K562 (cell line): Measurements from ENCODE around the gene ORMDL2. TPM values are rescaled to one million over a fixed set of nuclear protein-coding genes. Genes with fewer than 3 reads are reported as not detected.

Source experiments
- ATAC-seq: fragments of 200-7000 bp; cut with Tn5 transposase; 3 replicates; pipeline ENCODE4 v1.9.1; 2020; ENCODE audit warnings: moderate library complexity
- BruUV-seq: library from RNA; stranded (reverse); fragments of 400-500 nt; replicated peaks from 2 replicates; lab custom pipeline; 2021; lab: Mats Ljungman, UMichigan
- CTCF ChIA-PET: fragments of 300-600 bp; formaldehyde crosslinking; extraction: SDS; loops from one replicate; lab custom pipeline; 2021; ENCODE audit warnings: low intra/inter-chr PET ratio; lab: Yijun Ruan, JAX
- POLR2A ChIA-PET: fragments of 300-600, 350-650 bp; sonication (Branson Sonifier 250); formaldehyde crosslinking; extraction: SDS; loops from one replicate; lab custom pipeline; 2021; ENCODE audit warnings: antibody characterized with exemption, inconsistent platforms; lab: Yijun Ruan, JAX
- DNase-seq, 4 experiments: peaks; one replicate each; pipeline versions ENCODE4 v3.0.0 to v3.0.0-alpha.2; 2011 to 2018; ENCODE audit warnings: low spot score in 3 of 4, mixed read lengths in 3 of 4; ENCODE audit errors: extremely low read depth in 1 of 4
- FAIRE-seq: peaks from 2 replicates; lab custom pipeline; 2011; peaks lifted over from hg19 to GRCh38; lab: Jason Lieb, UNC
- H2AFZ ChIP-seq: 2 replicates; pipeline ENCODE4 v1.6.0; 2011; ENCODE audit warnings: low read depth, low read length, control low read depth, inconsistent platforms
- H3K27ac ChIP-seq: fragments of 200-600 bp; 3 replicates; pipeline ENCODE4 v1.8.0; 2011; ENCODE audit warnings: low read depth, mild to moderate bottlenecking, control low read depth, inconsistent platforms, low read length, moderate library complexity, mixed read lengths; ENCODE audit errors: extremely low read depth
- H3K27me3 ChIP-seq, 2 experiments: fragments of 300-600 bp in 1 of 2; 2 replicates in 1 of 2; 3 replicates in 1 of 2; pipeline versions ENCODE4 v1.6.0 to v1.8.0; 2011; ENCODE audit warnings: inconsistent platforms in 2 of 2, low read length in 2 of 2, mild to moderate bottlenecking in 1 of 2, mixed read lengths in 1 of 2, moderate library complexity in 1 of 2; ENCODE audit not compliant: control insufficient read depth in 2 of 2, insufficient read depth in 2 of 2
- H3K36me3 ChIP-seq: fragments of 300-600 bp; 3 replicates; pipeline ENCODE4 v1.8.0; 2011; ENCODE audit warnings: mild to moderate bottlenecking, low read length, inconsistent platforms; ENCODE audit not compliant: control insufficient read depth, insufficient read depth
- H3K4me1 ChIP-seq, 2 experiments: fragments of 200-600 bp in 1 of 2; replicated peaks in 1 of 2; 2 replicates in 1 of 2; 3 replicates in 1 of 2; pipeline versions ENCODE4 v1.5.1 to v1.8.0; 2011; ENCODE audit warnings: inconsistent platforms in 2 of 2, low read length in 2 of 2, mild to moderate bottlenecking in 1 of 2, mixed read lengths in 1 of 2, moderate library complexity in 1 of 2; ENCODE audit not compliant: control insufficient read depth in 2 of 2, insufficient read depth in 2 of 2
- H3K4me2 ChIP-seq: 2 replicates; pipeline ENCODE4 v1.6.1; 2011; ENCODE audit warnings: low read length, control low read depth, inconsistent platforms, mixed read lengths; ENCODE audit not compliant: insufficient read depth
- H3K4me3 ChIP-seq: fragments of 200-600 bp; sonication (generic), shearing (Covaris generic); 2 replicates; pipeline ENCODE4 v1.5.1; 2016; ENCODE audit warnings: control low read depth, inconsistent platforms
- H3K79me2 ChIP-seq: fragments of 200-600 bp; 3 replicates; pipeline ENCODE4 v1.8.0; 2011; ENCODE audit warnings: low read length, inconsistent platforms; ENCODE audit not compliant: control insufficient read depth, insufficient read depth
- H3K9ac ChIP-seq, 2 experiments: 2 replicates each; pipeline versions ENCODE4 v1.6.0 to v1.6.1; 2011; ENCODE audit warnings: low read depth in 2 of 2, low read length in 2 of 2, control low read depth in 1 of 2, inconsistent platforms in 1 of 2, mild to moderate bottlenecking in 1 of 2, mixed read lengths in 1 of 2; ENCODE audit not compliant: insufficient read depth in 1 of 2
- H3K9me1 ChIP-seq: one replicate; pipeline ENCODE4 v1.6.0; 2011; ENCODE audit warnings: inconsistent platforms, mild to moderate bottlenecking, low read length, moderate library complexity; ENCODE audit not compliant: control insufficient read depth, insufficient read depth
- H3K9me3 ChIP-seq: replicated peaks from 2 replicates; pipeline ENCODE4 v1.5.1; 2011; ENCODE audit warnings: low read depth, low read length, inconsistent platforms; ENCODE audit not compliant: control insufficient read depth, insufficient read depth
- H4K20me1 ChIP-seq: replicated peaks from 2 replicates; pipeline ENCODE4 v1.6.1; 2011; ENCODE audit warnings: low read length, inconsistent platforms, mixed read lengths; ENCODE audit not compliant: control insufficient read depth, insufficient read depth
- DPF2 ChIP-seq: fragments of 450-650 bp; IDR thresholded peaks from 2 replicates; pipeline ENCODE4 v1.6.1; 2016
- HDGF ChIP-seq: fragments of 450-650 bp; IDR thresholded peaks from 2 replicates; pipeline ENCODE4 v1.6.1; 2016
- HIVEP1 ChIP-seq: fragments of 250-450 bp; sonication (Bioruptor Pico); IDR thresholded peaks from 2 replicates; pipeline ENCODE4 v1.4.0; 2020; ENCODE audit warnings: mild to moderate bottlenecking
- JUND ChIP-seq, 2 experiments: IDR thresholded peaks; 2 replicates in 1 of 2; 3 replicates in 1 of 2; pipeline ENCODE4 v1.6.1; 2011; ENCODE audit warnings: borderline replicate concordance in 2 of 2, low read depth in 2 of 2, low read length in 2 of 2, improper control_type of control experiment in 1 of 2, missing biosample characterization in 1 of 2, missing genetic modification characterization in 1 of 2, missing genetic modification reagents in 1 of 2
- LARP7 ChIP-seq: fragments of 450-650 bp; IDR thresholded peaks from 2 replicates; pipeline ENCODE4 v1.6.1; 2016
- NONO ChIP-seq, 2 experiments: fragments of 200-400 bp in 1 of 2; fragments of 450-650 bp in 1 of 2; formaldehyde crosslinking in 1 of 2; IDR thresholded peaks; 2 replicates each; pipeline ENCODE4 v1.6.1; 2017; ENCODE audit warnings: low read depth in 2 of 2, mild to moderate bottlenecking in 2 of 2, moderate library complexity in 2 of 2, low read length in 1 of 2
- RB1 ChIP-seq: fragments of 450-650 bp; IDR thresholded peaks from 2 replicates; pipeline ENCODE4 v1.6.1; 2017; ENCODE audit warnings: low read depth, mild to moderate bottlenecking
- RBFOX2 ChIP-seq: fragments of 200-400 bp; formaldehyde crosslinking; IDR thresholded peaks from 2 replicates; pipeline ENCODE4 v1.6.1; 2017; ENCODE audit warnings: low read depth, mild to moderate bottlenecking, low read length, moderate library complexity
- TBL1XR1 ChIP-seq, 2 experiments: IDR thresholded peaks; 2 replicates each; pipeline ENCODE4 v1.6.1; 2012; ENCODE audit warnings: improper control_type of control experiment in 2 of 2, low read length in 2 of 2, mild to moderate bottlenecking in 1 of 2
- TEAD4 ChIP-seq, 2 experiments: sonication (generic) in 1 of 2; formaldehyde crosslinking in 1 of 2; IDR thresholded peaks; 2 replicates each; pipeline versions ENCODE4 v1.6.1 to v1.8.0; 2012 to 2022; ENCODE audit warnings: borderline replicate concordance in 1 of 2, inconsistent platforms in 1 of 2, low read length in 1 of 2, mild to moderate bottlenecking in 1 of 2, missing genetic modification reagents in 1 of 2
- ZBTB8A ChIP-seq: fragments of 450-650 bp; IDR thresholded peaks from 2 replicates; pipeline ENCODE4 v1.6.1; 2018; ENCODE audit warnings: mild to moderate bottlenecking, moderate library complexity; ENCODE audit not compliant: partially characterized antibody
- ZKSCAN8 ChIP-seq: fragments of 200-800 bp; sonication (Bioruptor generic); IDR thresholded peaks from 2 replicates; pipeline ENCODE4 v1.6.1; 2016; ENCODE audit warnings: missing genetic modification characterization, missing compliant biosample characterization
- ZNF217 ChIP-seq: sonication (generic); formaldehyde crosslinking; IDR thresholded peaks from 2 replicates; pipeline ENCODE4 v1.8.0; 2022; ENCODE audit warnings: mild to moderate bottlenecking, missing genetic modification reagents
- ZNF431 ChIP-seq: sonication (generic); formaldehyde crosslinking; IDR thresholded peaks from 2 replicates; pipeline ENCODE4 v1.8.0; 2022; ENCODE audit warnings: mild to moderate bottlenecking, missing genetic modification reagents
- WGBS: fragments of 100-300 bp; shearing (Covaris generic); methylation state at CpG from one replicate; pipeline ENCODE4 v1.1.6; 2016; ENCODE audit warnings: low coverage, mixed read lengths; ENCODE audit not compliant: insufficient coverage; ENCODE audit errors: missing lambda C conversion rate; 5-methylcytosine and 5-hydroxymethylcytosine counted together
- in situ Hi-C: fragments of 300-500 bp; cut with MboI; formaldehyde crosslinking; loops from 4 replicates; pipeline ENCODE4 v1.15.0; 2018; ENCODE audit warnings: inconsistent platforms, mixed read lengths
- intact Hi-C: fragments of 100-400 bp; cut with micrococcal nuclease; formaldehyde crosslinking; loops from 2 replicates; pipeline ENCODE4 v1.14.2; 2022
- polyA plus RNA-seq, 8 experiments: library from polyadenylated mRNA; depleted of rRNA in 4 of 8; stranded (reverse) in 5 of 8; unstranded in 3 of 8; fragments of >200 nt; fragmentation: Nextera tagmentation in 2 of 8; fragmentation: Illumina TruSeq in 1 of 8; extraction: Ambion mirVana in 2 of 8; extraction: Trizol in 1 of 8; gene quantifications; 2 replicates each; pipeline versions ENCODE4 v1.2.1 to v1.2.3, GENCODE V29; 2011 to 2014; ENCODE audit warnings: inconsistent platforms in 1 of 8, missing spikeins in 1 of 8
- total RNA-seq, 7 experiments: library from RNA; depleted of rRNA in 6 of 7; stranded (reverse); fragments of >200 nt in 6 of 7; fragmentation: Illumina TruSeq in 2 of 7; extraction: Trizol in 2 of 7; gene quantifications; 2 replicates each; pipeline versions ENCODE4 v1.2.1 to v1.2.3, GENCODE V29; 2011 to 2021; ENCODE audit warnings: low replicate concordance in 1 of 7

The ORMDL2 gene
- total and polyA plus RNA-seq, 9 of the 15 experiments (the other 6 are each of a cell fraction or from before 2014, with no cell fraction given) = 9.9 to 113 (median 34.4) TPM

DNA sequence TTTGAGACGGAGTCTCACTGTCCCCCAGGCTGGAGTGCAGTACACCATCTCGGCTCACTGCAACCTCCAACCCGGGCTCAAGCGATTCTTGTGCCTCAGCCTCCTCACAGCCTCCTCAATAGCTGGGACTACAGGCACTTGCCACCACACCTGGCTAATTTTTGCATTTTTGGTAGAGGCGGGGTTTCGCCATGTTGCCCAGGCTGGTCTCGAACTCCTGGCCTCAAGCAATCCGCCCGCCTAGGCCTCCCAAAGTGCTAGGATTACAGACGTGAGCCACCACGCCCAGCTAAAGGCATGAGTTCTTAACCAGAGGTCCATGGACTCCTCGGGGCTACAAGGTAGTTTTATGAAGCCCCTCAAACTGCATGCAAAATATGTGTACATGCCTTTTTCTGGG lies 2.4 kb upstream of the ORMDL2 start:
- Histone ChIP-seq H4K20me1 (peaks cover 19% of the 10 kb centered on the region), H3K4me3 (no peak overlapping the region; the same call in 1 of the 2 replicates), H3K36me3 (peaks cover 67% of the 10 kb centered on the region), H3K27me3 (no peaks in the 10 kb centered on the region), H3K9me3 (no peaks in the 10 kb centered on the region), H3K4me2 (peak overlapping the region; percentile 43), H3K9ac (peak overlapping the region; percentile 56 to 98; a peak in 3 of 4 replicates), H3K4me1 (peaks cover 3 to 12% of the 10 kb centered on the region in 2 experiments; a peak in 4 of 5 replicates), H3K27ac (no peak overlapping the region), H3K79me2 (peaks cover 95% of the 10 kb centered on the region), H2AFZ (no peak overlapping the region), H3K9me1 (no peaks in the 10 kb centered on the region)
- DNase-seq (no peak), ATAC-seq (no peak), FAIRE-seq (no peak)
- WGBS = 82% methylated on average over 12 of the region's 12 CpGs
- ChIA-PET CTCF (no interaction called here), POLR2A (interaction anchor here (0.7 to 5.1 kb wide), 7 partner anchors 7 to 109 kb away, joined by 3 to 26 read pairs (median 3); partner anchors contain the start of gene DNAJC14)
- intact Hi-C loops (no loop called here), in situ Hi-C loops (loop anchor here (10.0 kb wide), 1 partner anchor 209 kb away; the partner anchor contains the start of gene IKZF4)
- TF ChIP-seq ZNF431 (no peak), RB1 (no peak), RBFOX2 (peak; percentile 58)
- BruUV-seq = no TSS peak

GRCh38 chr12:55816881-55817344 lies 928 bp upstream of the ORMDL2 start:
- CTCF ChIA-PET = no interaction called here
- peak; percentile 8; the same call in 2 of the 3 replicates for ATAC-seq
- no peak for TF ChIP-seq LARP7
- 0 out of 2 replicates have a peak, but pooled peaks have one; percentile 77 for TF ChIP-seq HDGF
- TF ChIP-seq ZBTB8A = no peak
- TF ChIP-seq ZKSCAN8 = no peak
- TF ChIP-seq HIVEP1 = 0 out of 2 replicates have a peak, but pooled peaks have one; percentile 1
- no peak for TF ChIP-seq NONO (IDR thresholded peaks at IDR 0.05; ENCODE audit: low read depth in 2 of 2, low read length in 1 of 2)
- TF ChIP-seq ZNF217 (CRISPR knock-in tag) = no peak
- TF ChIP-seq JUND (IDR thresholded peaks at IDR 0.05; ENCODE audit: borderline replicate concordance, low read depth, low read length) = 0 out of 2 replicates have a peak, but pooled peaks have one; percentile 39
- TF ChIP-seq JUND (tag; IDR thresholded peaks at IDR 0.05; ENCODE audit: borderline replicate concordance, low read depth, low read length) = no peak
- no peak for TF ChIP-seq TEAD4 (IDR thresholded peaks at IDR 0.05; ENCODE audit: low read length)
- TF ChIP-seq TEAD4 (CRISPR knock-in tag; IDR thresholded peaks at IDR 0.05; ENCODE audit: borderline replicate concordance) = no peak
- 0 out of 4 replicates have a peak, but pooled peaks of 1 of the 2 experiments have one; percentile 20 for TF ChIP-seq TBL1XR1 (IDR thresholded peaks at IDR 0.05; ENCODE audit: low read length in 2 of 2)
- TF ChIP-seq DPF2 = peak; percentile 35; the same call in 1 of the 2 replicates

More at GRCh38 chr12:55816881-55817344, 928 bp upstream of the ORMDL2 start:
- peaks cover 3 to 12% of the 10 kb centered on the region in 2 experiments; a peak in 4 of 5 replicates for H3K4me1 ChIP-seq
- under 1% methylated on average over 14 of the region's 14 CpGs for WGBS
- H4K20me1 ChIP-seq = peaks cover 12% of the 10 kb centered on the region
- BruUV-seq = TSS peak; percentile 74
- H3K9me3 ChIP-seq = no peaks in the 10 kb centered on the region
- FAIRE-seq (no peak), DNase-seq (peak in 2 of 4 experiments; percentile 36 to 59)
- peak overlapping the region; percentile 97 for H3K4me2 ChIP-seq
- peak overlapping the region; percentile 65 for H3K4me3 ChIP-seq
- intact Hi-C loops = loop anchor here (2.0 kb wide), 1 partner anchor 110 kb away; the partner anchor contains the start of gene PYM1
- H2AFZ ChIP-seq = peak overlapping the region; percentile 89
- H3K27ac ChIP-seq = peak overlapping the region; percentile 93
- peaks cover 70% of the 10 kb centered on the region for H3K36me3 ChIP-seq
- POLR2A ChIA-PET = interaction anchor here (0.5 to 5.5 kb wide), 14 partner anchors 9 to 180 kb away, joined by 3 to 64 read pairs (median 4); partner anchors contain the start of genes DNAJC14, PYM1, RAB5B and SUOX
- no peaks in the 10 kb centered on the region for H3K9me1 ChIP-seq
- H3K27me3 ChIP-seq = no peaks in the 10 kb centered on the region
- in situ Hi-C loops = loop anchor here (10.0 kb wide), 1 partner anchor 208 kb away; the partner anchor contains the start of gene IKZF4
- H3K79me2 ChIP-seq = peaks cover 80% of the 10 kb centered on the region
- peak overlapping the region; percentile 89 to 98 for H3K9ac ChIP-seq
